HG03095 (cell line): ENCODE measurements around the gene JOSD1.
A peak's percentile ranks its signal among the peaks of the same experiment; 100 is the strongest.

Experiments used
- ATAC-seq: cut with Tn5 transposase; IDR thresholded peaks from one replicate; pipeline ENCODE4 v1.9.1; 2021; ENCODE audit warnings: moderate library complexity; ENCODE audit not compliant: unreplicated experiment

Gene JOSD1

GRCh38 chr22:38700789-38701628 is at the start of gene JOSD1:
Gene JOSD1, minus strand, starts transcription at chr22:38700943. Its CDS starts 956 bp downstream, at chr22:38699987.
- peak; percentile 29 for ATAC-seq

GRCh38 chr22:38750104-38750503 is 49.4 kb upstream of the JOSD1 start:
- ATAC-seq, result no peak

- ATAC-seq, result no peak
These were observed 47.9 kb upstream of the JOSD1 start for GRCh38 chr22:38748487-38749136.

GRCh38 chr22:38745676-38746460 is 45.1 kb upstream of the JOSD1 start:
- no peak for ATAC-seq

GRCh38 chr22:38744981-38745380 is 44.2 kb upstream of the JOSD1 start:
- no peak for ATAC-seq

- no peak for ATAC-seq
These were observed 41.6 kb upstream of the JOSD1 start for GRCh38 chr22:38742176-38742942.

GRCh38 chr22:38741576-38741975 is 40.8 kb upstream of the JOSD1 start:
- no peak for ATAC-seq

GRCh38 chr22:38741166-38741565 is 40.4 kb upstream of the JOSD1 start:
- ATAC-seq, result no peak

- no peak for ATAC-seq
These were observed 40.0 kb upstream of the JOSD1 start for GRCh38 chr22:38740754-38741153.

GRCh38 chr22:38740116-38740723 is 39.5 kb upstream of the JOSD1 start:
- ATAC-seq, result no peak

- ATAC-seq, result no peak
These were observed 38.7 kb upstream of the JOSD1 start for GRCh38 chr22:38739300-38740055.

GRCh38 chr22:38738475-38739070 is 37.8 kb upstream of the JOSD1 start:
- no peak for ATAC-seq

- no peak for ATAC-seq
These were observed 36.7 kb upstream of the JOSD1 start for GRCh38 chr22:38737302-38738060.

GRCh38 chr22:38736257-38736570 is 35.5 kb upstream of the JOSD1 start:
- no peak for ATAC-seq

- ATAC-seq, result no peak
These were observed 34.9 kb upstream of the JOSD1 start for GRCh38 chr22:38735465-38736256.

- no peak for ATAC-seq
These were observed 34.4 kb upstream of the JOSD1 start for GRCh38 chr22:38735126-38735464.

GRCh38 chr22:38734421-38735100 is 33.8 kb upstream of the JOSD1 start:
- ATAC-seq, result no peak
